ENCODE data around the gene PHF1. TPM values are rescaled to one million over a fixed set of nuclear protein-coding genes. Genes with fewer than 3 reads are reported as not detected.

The PHF1 gene
- total and polyA plus RNA-seq, 2 of the 13 experiments (the other 11 are each of a cell fraction or from before 2014, with no cell fraction given), result 25.4 to 61.9 TPM

DNA sequence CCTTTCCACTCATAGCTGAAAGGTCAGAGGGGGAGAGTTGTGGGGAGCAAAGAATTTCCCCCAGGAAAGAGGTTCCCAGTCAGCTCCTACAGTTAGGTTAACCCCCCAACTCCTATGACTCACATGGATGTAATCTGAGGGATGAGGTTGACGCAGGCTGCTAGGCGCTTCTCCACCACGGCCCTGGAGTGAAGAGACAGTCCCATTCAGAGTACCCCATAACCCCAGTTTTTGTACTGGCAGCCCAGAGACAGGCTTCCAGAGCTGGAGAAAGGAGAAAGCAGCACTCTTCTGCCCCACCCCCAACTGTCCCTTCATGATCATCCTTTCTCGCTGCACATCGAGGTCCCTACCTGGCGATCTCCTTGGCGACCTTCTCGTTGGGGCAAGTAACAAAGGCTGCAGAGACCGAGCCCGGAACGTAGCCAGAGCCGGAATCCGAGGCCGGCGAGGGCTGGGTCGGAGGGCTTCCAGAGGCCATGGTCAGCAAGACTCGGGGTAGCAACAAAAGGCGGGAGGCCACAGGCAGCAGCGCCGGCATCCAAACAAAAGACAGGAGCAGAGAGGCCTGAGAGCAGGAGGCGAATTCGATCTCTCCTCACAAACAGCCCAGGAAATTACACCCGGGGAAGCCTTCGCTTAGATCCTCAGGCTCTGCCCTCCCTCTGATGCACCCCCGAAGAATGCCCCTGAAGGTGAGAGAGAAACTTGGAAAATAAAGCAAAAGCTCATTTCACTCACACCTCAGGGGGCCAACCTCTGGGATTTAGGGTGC lies 6.5 kb downstream of the PHF1 start (continued):
- TF ChIP-seq, protein P1, sequence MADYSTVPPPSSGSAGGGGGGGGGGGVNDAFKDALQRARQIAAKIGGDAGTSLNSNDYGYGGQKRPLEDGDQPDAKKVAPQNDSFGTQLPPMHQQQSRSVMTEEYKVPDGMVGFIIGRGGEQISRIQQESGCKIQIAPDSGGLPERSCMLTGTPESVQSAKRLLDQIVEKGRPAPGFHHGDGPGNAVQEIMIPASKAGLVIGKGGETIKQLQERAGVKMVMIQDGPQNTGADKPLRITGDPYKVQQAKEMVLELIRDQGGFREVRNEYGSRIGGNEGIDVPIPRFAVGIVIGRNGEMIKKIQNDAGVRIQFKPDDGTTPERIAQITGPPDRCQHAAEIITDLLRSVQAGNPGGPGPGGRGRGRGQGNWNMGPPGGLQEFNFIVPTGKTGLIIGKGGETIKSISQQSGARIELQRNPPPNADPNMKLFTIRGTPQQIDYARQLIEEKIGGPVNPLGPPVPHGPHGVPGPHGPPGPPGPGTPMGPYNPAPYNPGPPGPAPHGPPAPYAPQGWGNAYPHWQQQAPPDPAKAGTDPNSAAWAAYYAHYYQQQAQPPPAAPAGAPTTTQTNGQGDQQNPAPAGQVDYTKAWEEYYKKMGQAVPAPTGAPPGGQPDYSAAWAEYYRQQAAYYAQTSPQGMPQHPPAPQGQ (CRISPR knock-in tag; IDR thresholded peaks at IDR 0.05; ENCODE audit: borderline replicate concordance), result no peak
- TF ChIP-seq DNMT1 (CRISPR knock-in tag; IDR thresholded peaks at IDR 0.05), result no peak
- TF ChIP-seq ZSCAN21 (CRISPR knock-in tag; IDR thresholded peaks at IDR 0.05; ENCODE audit: borderline replicate concordance), result peak; percentile 9; the same call in 1 of the 2 replicates
- TF ChIP-seq NFATC3 (CRISPR knock-in tag; IDR thresholded peaks at IDR 0.05), result no peak
- TF ChIP-seq ZNF570 (CRISPR knock-in tag; IDR thresholded peaks at IDR 0.05; ENCODE audit: borderline replicate concordance), result peak; percentile 79; the same call in 1 of the 2 replicates
- TF ChIP-seq PRMT3 (CRISPR knock-in tag; IDR thresholded peaks at IDR 0.05; ENCODE audit: borderline replicate concordance, low read depth), result no peak; the same call in 1 of the 2 replicates
- TF ChIP-seq ZNF160 (CRISPR knock-in tag; IDR thresholded peaks at IDR 0.05), result no peak
- 0 out of 2 replicates have a peak, but pooled peaks have one; percentile 49 for TF ChIP-seq GFI1 (CRISPR knock-in tag; IDR thresholded peaks at IDR 0.05; ENCODE audit: borderline replicate concordance)
- no peak for TF ChIP-seq AGO1 (IDR thresholded peaks at IDR 0.05; ENCODE audit: low read depth, low read length, poor library complexity, severe bottlenecking)
- TF ChIP-seq DMAP1 (CRISPR knock-in tag; IDR thresholded peaks at IDR 0.05), result no peak
- no peak for TF ChIP-seq XBP1 (CRISPR knock-in tag; IDR thresholded peaks at IDR 0.05)
- TF ChIP-seq ZNF12 (CRISPR knock-in tag; IDR thresholded peaks at IDR 0.05), result no peak
- TF ChIP-seq KMT2A (CRISPR knock-in tag; IDR thresholded peaks at IDR 0.05), result 0 out of 2 replicates have a peak, but pooled peaks have one; percentile 22
- TF ChIP-seq SMAD9 (CRISPR knock-in tag; IDR thresholded peaks at IDR 0.05), result no peak
- TF ChIP-seq, protein P2, sequence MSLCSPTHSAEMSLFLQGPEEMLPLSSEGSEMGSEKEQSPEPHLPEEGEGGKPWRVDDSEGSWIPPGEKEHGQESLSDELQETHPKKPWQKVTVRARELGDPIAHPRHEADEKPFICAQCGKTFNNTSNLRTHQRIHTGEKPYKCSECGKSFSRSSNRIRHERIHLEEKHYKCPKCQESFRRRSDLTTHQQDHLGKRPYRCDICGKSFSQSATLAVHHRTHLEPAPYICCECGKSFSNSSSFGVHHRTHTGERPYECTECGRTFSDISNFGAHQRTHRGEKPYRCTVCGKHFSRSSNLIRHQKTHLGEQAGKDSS (CRISPR knock-in tag; IDR thresholded peaks at IDR 0.05; ENCODE audit: borderline replicate concordance, low read depth), result 0 out of 2 replicates have a peak, but pooled peaks have one; percentile 16
- no peak for TF ChIP-seq CHCHD3 (CRISPR knock-in tag; IDR thresholded peaks at IDR 0.05)
- no peak for TF ChIP-seq ZNF235 (CRISPR knock-in tag; IDR thresholded peaks at IDR 0.05; ENCODE audit: borderline replicate concordance)
- TF ChIP-seq, protein P3, sequence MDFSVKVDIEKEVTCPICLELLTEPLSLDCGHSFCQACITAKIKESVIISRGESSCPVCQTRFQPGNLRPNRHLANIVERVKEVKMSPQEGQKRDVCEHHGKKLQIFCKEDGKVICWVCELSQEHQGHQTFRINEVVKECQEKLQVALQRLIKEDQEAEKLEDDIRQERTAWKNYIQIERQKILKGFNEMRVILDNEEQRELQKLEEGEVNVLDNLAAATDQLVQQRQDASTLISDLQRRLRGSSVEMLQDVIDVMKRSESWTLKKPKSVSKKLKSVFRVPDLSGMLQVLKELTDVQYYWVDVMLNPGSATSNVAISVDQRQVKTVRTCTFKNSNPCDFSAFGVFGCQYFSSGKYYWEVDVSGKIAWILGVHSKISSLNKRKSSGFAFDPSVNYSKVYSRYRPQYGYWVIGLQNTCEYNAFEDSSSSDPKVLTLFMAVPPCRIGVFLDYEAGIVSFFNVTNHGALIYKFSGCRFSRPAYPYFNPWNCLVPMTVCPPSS (IDR thresholded peaks at IDR 0.05), result no peak
- no peak for TF ChIP-seq RAD51 (IDR thresholded peaks at IDR 0.05; ENCODE audit: borderline replicate concordance)
- TF ChIP-seq SIN3B (IDR thresholded peaks at IDR 0.05; ENCODE audit: low read length), result no peak; the same call in 1 of the 2 replicates
- TF ChIP-seq TOPORS (CRISPR knock-in tag; IDR thresholded peaks at IDR 0.05), result no peak
- no peak for TF ChIP-seq SALL1 (CRISPR knock-in tag; IDR thresholded peaks at IDR 0.05)
- no peak for TF ChIP-seq SIX4 (CRISPR knock-in tag; IDR thresholded peaks at IDR 0.05)
- TF ChIP-seq NCOA5 (CRISPR knock-in tag; IDR thresholded peaks at IDR 0.05), result no peak
- TF ChIP-seq, protein P4, sequence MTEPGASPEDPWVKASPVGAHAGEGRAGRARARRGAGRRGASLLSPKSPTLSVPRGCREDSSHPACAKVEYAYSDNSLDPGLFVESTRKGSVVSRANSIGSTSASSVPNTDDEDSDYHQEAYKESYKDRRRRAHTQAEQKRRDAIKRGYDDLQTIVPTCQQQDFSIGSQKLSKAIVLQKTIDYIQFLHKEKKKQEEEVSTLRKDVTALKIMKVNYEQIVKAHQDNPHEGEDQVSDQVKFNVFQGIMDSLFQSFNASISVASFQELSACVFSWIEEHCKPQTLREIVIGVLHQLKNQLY (CRISPR knock-in tag; IDR thresholded peaks at IDR 0.05), result no peak
- no peak for TF ChIP-seq ZNF773 (CRISPR knock-in tag; IDR thresholded peaks at IDR 0.05; ENCODE audit: borderline replicate concordance)
- no peak for TF ChIP-seq JUNB (CRISPR knock-in tag; IDR thresholded peaks at IDR 0.05; ENCODE audit: borderline replicate concordance)
